ENCODE data around the gene PNPLA1.
"Not testable (repeated sequence)": the region's sequence is repeated elsewhere in the genome, so short reads cannot be mapped to it uniquely, and the experiment has no call there.

The PNPLA1 gene

GRCh38 chr6:36337814-36338213, 68.0 kb downstream of the PNPLA1 start:
- DNase-seq: no peak

GRCh38 chr6:36338223-36338622, 68.4 kb downstream of the PNPLA1 start:
- DNase-seq: not testable (repeated sequence)

- DNase-seq: no peak
Measured at GRCh38 chr6:36339146-36339545, 69.3 kb downstream of the PNPLA1 start.

GRCh38 chr6:36340306-36340617, 70.4 kb downstream of the PNPLA1 start:
- DNase-seq: no peak

GRCh38 chr6:36340618-36341454, 71.0 kb downstream of the PNPLA1 start:
- peak; percentile 36 to 66 (median 46) for DNase-seq

- no peak for DNase-seq
Measured at GRCh38 chr6:36343109-36343680, 73.3 kb downstream of the PNPLA1 start.

GRCh38 chr6:36345681-36346466, 76.0 kb downstream of the PNPLA1 start:
- no peak for DNase-seq

GRCh38 chr6:36346486-36347273, 76.8 kb downstream of the PNPLA1 start:
- DNase-seq: no peak

GRCh38 chr6:36347621-36348020, 77.8 kb downstream of the PNPLA1 start:
- DNase-seq: no peak

- no peak for DNase-seq
Measured at GRCh38 chr6:36349240-36349639, 79.4 kb downstream of the PNPLA1 start.

- no peak for DNase-seq
Measured at GRCh38 chr6:36350082-36350481, 80.2 kb downstream of the PNPLA1 start.

GRCh38 chr6:36350681-36351571, 81.1 kb downstream of the PNPLA1 start:
- no peak for DNase-seq

- DNase-seq: no peak
Measured at GRCh38 chr6:36352477-36353157, 82.8 kb downstream of the PNPLA1 start.

GRCh38 chr6:36353411-36353915, 83.6 kb downstream of the PNPLA1 start:
- no peak for DNase-seq

GRCh38 chr6:36355819-36356218, 86.0 kb downstream of the PNPLA1 start:
- DNase-seq: no peak

GRCh38 chr6:36357872-36358225, 88.0 kb downstream of the PNPLA1 start:
- no peak for DNase-seq
